Activated CD4-positive, alpha-beta T cell treated with anti-CD3 and anti-CD28 coated beads for 24 hours (primary cell): ENCODE data around the gene PDE8A.
"Not testable (repeated sequence)": the region's sequence is repeated elsewhere in the genome, so short reads cannot be mapped to it uniquely, and the experiment has no call there.

Experiments used
- DNase-seq, 2 donors: peaks; one replicate each; pipeline ENCODE4 v3.0.0-alpha.2; 2020; ENCODE audit warnings: low read depth in 2 of 2

PDE8A gene

GRCh38 chr15:85131915-85132314 lies 150.3 kb downstream of the PDE8A start:
- no peak for DNase-seq

- DNase-seq = no peak
These were observed 152.1 kb downstream of the PDE8A start for GRCh38 chr15:85133709-85134108.

- no peak for DNase-seq
These were observed 156.0 kb downstream of the PDE8A start for GRCh38 chr15:85137489-85138168.

- no peak for DNase-seq
These were observed 157.7 kb downstream of the PDE8A start for GRCh38 chr15:85139391-85139790.

- DNase-seq = no peak
These were observed 160.1 kb downstream of the PDE8A start for GRCh38 chr15:85141726-85142125.

- no peak for DNase-seq
These were observed 160.7 kb downstream of the PDE8A start for GRCh38 chr15:85142312-85142711.

- no peak for DNase-seq
These were observed 167.9 kb downstream of the PDE8A start for GRCh38 chr15:85149465-85150129.

GRCh38 chr15:85150130-85150480 lies 168.4 kb downstream of the PDE8A start:
- no peak for DNase-seq

GRCh38 chr15:85151145-85151544 lies 169.5 kb downstream of the PDE8A start:
- no peak for DNase-seq

- no peak for DNase-seq
These were observed 170.2 kb downstream of the PDE8A start for GRCh38 chr15:85151861-85152260.

GRCh38 chr15:85154061-85154460 lies 172.4 kb downstream of the PDE8A start:
- DNase-seq = no peak

- no peak for DNase-seq
These were observed 173.7 kb downstream of the PDE8A start for GRCh38 chr15:85155360-85155759.

- no peak for DNase-seq
These were observed 174.2 kb downstream of the PDE8A start for GRCh38 chr15:85155857-85156256.

GRCh38 chr15:85157344-85157743 lies 175.7 kb downstream of the PDE8A start:
- DNase-seq = no peak

- DNase-seq = no peak
These were observed 180.6 kb downstream of the PDE8A start for GRCh38 chr15:85162237-85162636.

GRCh38 chr15:85164841-85165466 lies 183.3 kb downstream of the PDE8A start:
- no peak for DNase-seq

- no peak for DNase-seq
These were observed 185.9 kb downstream of the PDE8A start for GRCh38 chr15:85167568-85167967.

GRCh38 chr15:85168642-85169173 lies 187.1 kb downstream of the PDE8A start:
- DNase-seq = peak; percentile 14 to 16

- DNase-seq = no peak
These were observed 190.1 kb downstream of the PDE8A start for GRCh38 chr15:85171736-85172135.

- DNase-seq = no peak
These were observed 191.3 kb downstream of the PDE8A start for GRCh38 chr15:85172846-85173490.

GRCh38 chr15:85173630-85174029 lies 192.0 kb downstream of the PDE8A start:
- not testable (repeated sequence) for DNase-seq

- DNase-seq = no peak
These were observed 192.9 kb downstream of the PDE8A start for GRCh38 chr15:85174521-85174920.
